HCT116 (cell line): Measurements from ENCODE around the gene ARHGAP23.

ENCODE experiments used
- EZH2 ChIP-seq: fragments of 200-600 bp; sonication (generic); IDR thresholded peaks from 2 replicates; pipeline ENCODE4 v1.6.1; 2017; ENCODE audit warnings: antibody characterized with exemption, mixed run types
- POLR2A ChIP-seq: IDR thresholded peaks from 2 replicates; pipeline ENCODE4 v1.7.0; 2011; ENCODE audit warnings: borderline replicate concordance; ENCODE audit not compliant: insufficient read depth, insufficient read length; ENCODE audit errors: extremely low read depth

DNA sequence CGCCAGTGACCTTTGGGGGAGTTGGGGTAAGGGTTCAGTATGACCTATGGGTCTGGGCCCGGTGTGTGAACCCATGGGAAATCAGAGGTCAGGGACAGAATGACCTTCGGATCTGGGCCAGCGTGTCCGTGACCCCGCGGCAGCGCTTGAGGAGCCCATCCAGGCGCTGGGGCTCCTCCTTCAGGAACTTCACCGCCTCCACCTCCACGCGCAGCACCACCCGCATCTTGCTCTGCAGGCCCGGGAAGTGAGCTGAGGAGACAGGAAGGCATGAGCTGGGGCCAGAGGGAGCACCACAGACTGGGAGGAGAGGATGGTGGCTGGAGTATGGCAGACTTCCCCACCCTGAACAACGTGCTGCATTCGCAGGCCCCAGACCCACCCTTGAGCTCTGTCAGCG is 124.1 kb downstream of the ARHGAP23 start:
- TF ChIP-seq EZH2: no peak
- no peak for TF ChIP-seq POLR2A
